Subcutaneous abdominal adipose tissue (tissue), 5 donors: ENCODE measurements around the gene MACROD2.

ENCODE experiments used
- H3K27ac ChIP-seq: one replicate; pipeline ENCODE4 v1.7.0; 2013; ENCODE audit warnings: low read depth, mild to moderate bottlenecking, inconsistent platforms, low read length, moderate library complexity
- H3K27me3 ChIP-seq, 5 donors: one replicate each; pipeline ENCODE4 v1.7.0; 2013; ENCODE audit warnings: low read length in 5 of 5, inconsistent platforms in 1 of 5; ENCODE audit not compliant: control insufficient read depth in 5 of 5, insufficient read depth in 4 of 5
- H3K36me3 ChIP-seq, 5 donors: one replicate each; pipeline ENCODE4 v1.7.0; 2013; ENCODE audit warnings: low read length in 5 of 5; ENCODE audit not compliant: control insufficient read depth in 5 of 5, insufficient read depth in 5 of 5
- H3K4me1 ChIP-seq, 5 donors: one replicate each; pipeline ENCODE4 v1.7.0; 2013; ENCODE audit warnings: low read length in 5 of 5, mild to moderate bottlenecking in 3 of 5, moderate library complexity in 1 of 5; ENCODE audit not compliant: control insufficient read depth in 5 of 5, insufficient read depth in 5 of 5
- H3K4me3 ChIP-seq, 5 donors: one replicate each; pipeline ENCODE4 v1.7.0; 2013; ENCODE audit warnings: low read length in 5 of 5, low read depth in 1 of 5
- H3K9ac ChIP-seq, 5 donors: one replicate each; pipeline ENCODE4 v1.7.0; 2013; ENCODE audit warnings: low read length in 5 of 5, mild to moderate bottlenecking in 4 of 5, moderate library complexity in 3 of 5
- H3K9me3 ChIP-seq, 5 donors: one replicate each; pipeline ENCODE4 v1.7.0; 2013; ENCODE audit warnings: low read length in 5 of 5; ENCODE audit not compliant: control insufficient read depth in 5 of 5
- donor health status: healthy.
- donor health status: healthy.
- donor health status: healthy.
- donor health status: healthy.
- donor health status: healthy.

Gene MACROD2

DNA sequence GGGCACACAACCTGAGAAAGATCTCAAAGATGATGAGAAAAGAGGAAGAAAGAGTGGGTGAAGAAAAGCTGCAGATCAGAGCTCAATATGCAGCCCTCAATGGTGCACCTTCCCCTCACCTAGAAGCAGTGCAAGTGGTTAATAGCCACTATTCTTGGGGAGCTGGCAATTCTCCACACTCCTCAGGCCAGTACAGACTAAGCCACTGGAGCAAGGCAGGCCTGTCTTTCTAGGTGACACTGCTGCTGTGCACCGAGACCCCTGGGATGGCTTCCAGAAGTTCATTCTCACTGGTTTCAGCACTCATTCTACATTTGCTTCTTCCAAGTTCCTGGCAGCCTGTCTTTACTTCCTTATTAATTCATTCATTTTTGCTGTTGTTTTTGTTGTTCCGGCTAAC lies 1604.6 kb downstream of the MACROD2 start:
- Histone ChIP-seq H3K9ac (no peak overlapping the region), H3K9me3 (no peaks in the 10 kb centered on the region), H3K4me1 (no peaks in the 10 kb centered on the region), H3K36me3 (no peaks in the 10 kb centered on the region), H3K27me3 (no peaks in the 10 kb centered on the region), H3K27ac (no peak overlapping the region), H3K4me3 (no peak overlapping the region)

DNA sequence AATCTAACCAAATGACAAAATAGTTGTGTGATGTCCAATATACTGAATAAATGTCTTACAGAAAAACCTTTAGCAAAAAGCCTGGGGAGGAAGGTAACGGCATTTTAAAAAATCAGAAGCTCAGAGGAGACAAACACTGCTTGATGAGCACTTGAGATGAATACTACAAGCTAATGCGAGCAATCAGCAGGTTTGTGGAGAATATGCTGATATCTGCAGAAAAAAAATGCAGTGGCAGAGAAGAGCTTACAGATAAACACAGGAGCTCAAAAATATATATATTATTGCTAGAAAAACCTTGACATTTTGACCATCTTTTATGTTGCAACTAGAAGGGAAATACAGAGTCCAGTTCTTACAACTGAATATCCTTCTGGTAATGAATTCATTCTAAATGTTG lies 1605.2 kb downstream of the MACROD2 start:
- Histone ChIP-seq H3K4me1 (no peaks in the 10 kb centered on the region), H3K4me3 (no peak overlapping the region), H3K27me3 (no peaks in the 10 kb centered on the region), H3K9me3 (no peaks in the 10 kb centered on the region), H3K36me3 (no peaks in the 10 kb centered on the region), H3K27ac (no peak overlapping the region), H3K9ac (no peak overlapping the region)

DNA sequence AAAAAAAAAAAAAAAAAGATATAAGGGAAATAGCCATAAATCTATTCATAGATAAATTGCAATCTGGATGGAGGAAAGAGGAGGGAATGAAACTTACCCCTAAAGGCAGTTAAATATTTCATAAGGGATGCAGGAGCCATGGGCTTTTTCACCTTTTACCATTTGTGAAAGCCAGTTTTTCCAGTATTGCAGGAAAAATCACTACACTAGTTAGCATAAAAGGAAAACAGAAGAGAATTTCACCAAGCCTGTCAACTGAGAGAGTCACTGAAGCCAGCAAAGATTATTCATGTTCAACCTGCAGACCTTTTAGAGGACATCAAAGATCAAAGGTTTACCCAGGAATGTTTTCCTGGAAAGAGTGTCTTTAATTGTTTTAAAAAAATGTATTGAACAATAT lies 1608.2 kb downstream of the MACROD2 start:
- Histone ChIP-seq H3K27me3 (no peaks in the 10 kb centered on the region), H3K27ac (no peak overlapping the region), H3K9ac (no peak overlapping the region), H3K4me1 (no peaks in the 10 kb centered on the region), H3K9me3 (no peaks in the 10 kb centered on the region), H3K4me3 (no peak overlapping the region), H3K36me3 (no peaks in the 10 kb centered on the region)

DNA sequence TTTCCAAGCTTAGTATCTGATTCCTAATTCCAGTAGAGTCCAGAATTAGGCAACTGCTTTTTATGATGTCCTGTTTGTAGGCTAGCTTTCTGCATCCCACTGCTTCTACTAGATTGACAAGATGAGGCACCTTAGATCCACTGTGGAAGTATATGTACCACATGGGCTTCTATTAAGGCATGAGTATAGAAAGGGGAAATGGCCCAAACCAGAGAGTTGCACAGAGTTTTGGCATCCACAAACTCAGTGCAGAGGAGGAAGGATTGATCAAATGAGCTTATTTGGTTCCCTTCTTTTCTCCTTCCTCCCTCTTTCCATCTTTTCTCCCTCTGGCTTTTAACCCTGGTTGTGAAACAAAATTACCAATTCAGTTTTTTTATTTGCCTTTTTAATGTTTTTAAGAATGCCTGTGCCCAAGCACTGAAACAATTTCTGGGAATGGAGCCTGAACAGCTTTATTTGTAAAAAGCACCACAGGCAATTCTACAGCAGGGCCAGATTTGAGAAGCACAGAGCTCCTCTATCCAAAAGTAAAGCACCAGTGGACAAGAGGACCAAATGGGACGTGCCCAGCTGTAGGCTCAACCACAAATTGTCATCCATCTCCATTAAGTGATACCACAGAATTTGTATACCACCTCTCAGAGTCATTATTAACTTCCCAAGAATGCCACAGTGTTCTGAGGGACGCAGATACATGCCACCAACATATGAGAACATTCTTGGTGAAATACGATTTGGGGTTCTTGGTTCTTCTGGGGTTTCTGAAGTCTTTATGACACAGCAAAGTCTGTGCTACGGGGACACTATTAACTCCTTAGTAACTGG lies 1608.9 kb downstream of the MACROD2 start:
- Histone ChIP-seq H3K4me3 (no peak overlapping the region), H3K4me1 (no peaks in the 10 kb centered on the region), H3K36me3 (no peaks in the 10 kb centered on the region), H3K27me3 (no peaks in the 10 kb centered on the region), H3K27ac (no peak overlapping the region), H3K9ac (no peak overlapping the region), H3K9me3 (no peaks in the 10 kb centered on the region)

DNA sequence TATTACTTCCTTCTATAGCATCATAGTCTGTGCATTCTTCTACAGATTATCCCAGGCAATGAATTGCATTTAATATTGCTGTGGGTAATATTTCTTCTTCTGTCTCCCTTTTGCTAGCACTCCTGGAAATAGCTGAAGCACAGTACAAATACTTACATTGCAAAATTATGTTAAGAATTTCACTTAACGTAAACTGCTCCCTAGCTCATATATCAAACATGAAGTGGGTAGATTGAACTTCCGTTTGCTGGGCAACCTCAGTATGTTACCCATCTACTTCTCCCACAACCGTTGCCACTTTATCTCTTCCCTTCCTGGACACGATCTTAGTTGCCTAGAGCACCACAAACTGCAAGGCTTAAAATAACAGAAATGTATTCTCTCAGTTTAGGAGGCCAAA lies 1614.6 kb downstream of the MACROD2 start:
- Histone ChIP-seq H3K27me3 (no peaks in the 10 kb centered on the region), H3K4me1 (peaks cover 0 to 7% (median 0%) of the 10 kb centered on the region in 5 donors), H3K4me3 (no peak overlapping the region), H3K9me3 (no peaks in the 10 kb centered on the region), H3K9ac (no peak overlapping the region), H3K27ac (no peak overlapping the region), H3K36me3 (no peaks in the 10 kb centered on the region)

DNA sequence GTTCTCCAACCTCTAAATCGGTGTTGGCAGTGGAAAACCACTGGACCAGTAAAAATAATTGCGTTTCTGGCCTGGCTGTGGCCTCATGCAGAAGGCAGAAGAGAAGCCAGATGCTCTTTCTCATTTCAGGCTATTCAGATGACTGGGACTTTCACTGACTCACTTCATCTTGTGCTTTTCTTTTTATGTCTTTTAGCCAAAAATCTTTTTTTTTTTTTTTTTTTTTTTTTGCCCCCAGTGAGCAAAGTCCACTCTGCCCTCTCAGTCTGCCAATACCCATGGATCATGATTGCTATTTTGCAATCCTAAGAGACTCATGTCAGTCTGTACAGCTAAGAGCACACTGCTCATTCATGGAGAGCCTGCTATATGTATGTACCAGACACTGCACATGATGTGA lies 1615.5 kb downstream of the MACROD2 start:
- Histone ChIP-seq H3K9me3 (no peaks in the 10 kb centered on the region), H3K4me3 (no peak overlapping the region), H3K36me3 (no peaks in the 10 kb centered on the region), H3K27ac (no peak overlapping the region), H3K4me1 (peaks cover 0 to 7% (median 0%) of the 10 kb centered on the region in 5 donors), H3K27me3 (no peaks in the 10 kb centered on the region), H3K9ac (no peak overlapping the region)

DNA sequence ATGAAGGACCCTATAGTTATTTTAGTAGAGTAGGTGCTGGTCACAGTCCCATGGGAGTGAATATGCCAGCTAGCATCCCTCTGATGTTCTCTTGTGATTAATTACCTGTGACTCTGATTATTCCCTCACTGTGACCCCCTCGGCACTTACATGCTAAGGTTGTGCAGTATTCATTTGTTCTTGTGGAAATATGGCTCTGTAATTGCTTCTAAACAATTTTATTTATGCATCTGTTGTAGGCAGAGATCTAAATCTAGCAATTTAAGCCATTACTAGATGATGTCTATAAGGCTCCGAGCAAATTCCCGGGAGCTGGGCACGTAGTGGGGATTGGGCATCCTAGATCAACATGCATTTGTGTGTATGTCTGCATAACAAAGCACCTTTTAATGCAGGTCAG lies 1616.2 kb downstream of the MACROD2 start:
- no peaks in the 10 kb centered on the region for H3K27me3 ChIP-seq
- peaks cover 0 to 7% (median 0%) of the 10 kb centered on the region in 5 donors for H3K4me1 ChIP-seq
- no peak overlapping the region for H3K27ac ChIP-seq
- H3K9ac ChIP-seq: no peak overlapping the region
- H3K4me3 ChIP-seq: no peak overlapping the region
- H3K9me3 ChIP-seq: no peaks in the 10 kb centered on the region
- no peaks in the 10 kb centered on the region for H3K36me3 ChIP-seq

DNA sequence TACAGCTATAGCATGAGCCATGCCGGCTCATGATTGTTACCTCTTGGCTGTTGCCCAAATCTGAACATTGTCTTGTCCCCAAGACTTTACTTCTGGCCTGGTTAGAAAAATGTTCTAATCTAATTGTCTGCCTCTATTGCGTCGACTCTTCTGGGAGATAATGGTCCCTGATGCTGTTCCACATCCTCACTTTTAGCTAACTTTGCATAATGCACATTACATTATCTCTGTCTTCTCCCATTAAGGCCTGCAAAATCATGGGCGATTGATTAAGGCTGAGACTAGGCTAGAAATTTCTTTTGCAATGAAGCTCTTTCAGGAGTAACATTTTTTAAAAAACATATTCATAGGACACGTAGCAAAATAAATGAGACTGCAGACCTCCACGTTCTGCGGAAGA lies 1616.9 kb downstream of the MACROD2 start:
- Histone ChIP-seq H3K27ac (no peak overlapping the region), H3K27me3 (no peaks in the 10 kb centered on the region), H3K9me3 (no peaks in the 10 kb centered on the region), H3K9ac (no peak overlapping the region), H3K36me3 (no peaks in the 10 kb centered on the region), H3K4me1 (peaks cover 0 to 7% (median 0%) of the 10 kb centered on the region in 5 donors), H3K4me3 (no peak overlapping the region)

DNA sequence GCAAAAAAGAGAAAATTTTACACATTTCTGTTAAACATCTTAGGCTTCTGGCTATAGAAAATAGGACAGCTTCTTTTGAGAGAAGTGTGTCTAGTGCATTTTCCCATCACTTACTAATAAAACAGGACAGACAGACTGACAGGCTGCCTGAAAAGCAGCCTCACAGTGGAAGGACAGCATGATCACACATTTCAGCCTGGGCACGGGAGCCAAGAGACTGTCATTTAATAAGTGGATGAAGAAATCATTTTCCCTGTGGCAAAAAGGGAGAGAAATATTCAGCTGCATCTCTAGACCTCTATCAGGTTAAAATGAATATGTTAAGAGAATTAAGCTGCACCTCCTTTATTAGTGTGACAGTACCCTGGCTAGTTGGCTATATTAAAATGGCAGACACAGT lies 1617.5 kb downstream of the MACROD2 start:
- no peak overlapping the region for H3K9ac ChIP-seq
- H3K36me3 ChIP-seq: no peaks in the 10 kb centered on the region
- no peaks in the 10 kb centered on the region for H3K9me3 ChIP-seq
- no peak overlapping the region for H3K4me3 ChIP-seq
- no peaks in the 10 kb centered on the region for H3K27me3 ChIP-seq
- H3K27ac ChIP-seq: no peak overlapping the region
- peaks cover 0 to 7% (median 0%) of the 10 kb centered on the region in 5 donors for H3K4me1 ChIP-seq

DNA sequence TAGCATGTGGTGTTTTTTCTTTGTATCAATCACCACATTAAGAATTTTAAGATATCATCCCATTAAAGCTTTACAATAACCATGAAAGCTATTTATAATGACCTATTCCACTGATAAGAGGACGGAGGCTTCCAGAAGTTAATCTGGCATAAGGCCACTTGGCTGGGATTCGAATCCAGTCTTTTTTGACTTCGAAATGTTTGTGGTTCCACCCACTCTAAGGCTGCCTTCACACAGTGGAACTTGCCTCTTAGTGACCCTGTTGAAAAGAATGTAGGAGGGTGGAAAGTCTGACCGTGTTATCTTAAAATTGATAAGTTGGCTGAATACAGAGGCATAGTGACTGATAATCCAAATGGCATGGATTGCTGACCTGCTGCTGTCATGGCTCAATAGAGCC lies 1618.2 kb downstream of the MACROD2 start:
- Histone ChIP-seq H3K36me3 (no peaks in the 10 kb centered on the region), H3K4me1 (peaks cover 0 to 7% (median 0%) of the 10 kb centered on the region in 5 donors), H3K9me3 (no peaks in the 10 kb centered on the region), H3K4me3 (no peak overlapping the region), H3K27ac (no peak overlapping the region), H3K9ac (no peak overlapping the region), H3K27me3 (no peaks in the 10 kb centered on the region)
